K562 (cell line): Measurements from ENCODE around the gene SOCS2. TPM values are rescaled to one million over a fixed set of nuclear protein-coding genes. Genes with fewer than 3 reads are reported as not detected.
A peak's percentile ranks its signal among the peaks of the same experiment; 100 is the strongest.

ENCODE experiments used
- ATAC-seq: fragments of 200-7000 bp; cut with Tn5 transposase; 3 replicates; pipeline ENCODE4 v1.9.1; 2020; ENCODE audit warnings: moderate library complexity
- BruUV-seq: library from RNA; stranded (reverse); fragments of 400-500 nt; replicated peaks from 2 replicates; lab custom pipeline; 2021; lab: Mats Ljungman, UMichigan
- CTCF ChIA-PET: fragments of 300-600 bp; formaldehyde crosslinking; extraction: SDS; loops from one replicate; lab custom pipeline; 2021; ENCODE audit warnings: low intra/inter-chr PET ratio; lab: Yijun Ruan, JAX
- POLR2A ChIA-PET: fragments of 300-600, 350-650 bp; sonication (Branson Sonifier 250); formaldehyde crosslinking; extraction: SDS; loops from one replicate; lab custom pipeline; 2021; ENCODE audit warnings: antibody characterized with exemption, inconsistent platforms; lab: Yijun Ruan, JAX
- DNase-seq, 4 experiments: peaks; one replicate each; pipeline versions ENCODE4 v3.0.0 to v3.0.0-alpha.2; 2011 to 2018; ENCODE audit warnings: low spot score in 3 of 4, mixed read lengths in 3 of 4; ENCODE audit errors: extremely low read depth in 1 of 4
- FAIRE-seq: peaks from 2 replicates; lab custom pipeline; 2011; peaks lifted over from hg19 to GRCh38; lab: Jason Lieb, UNC
- H2AFZ ChIP-seq: 2 replicates; pipeline ENCODE4 v1.6.0; 2011; ENCODE audit warnings: low read depth, low read length, control low read depth, inconsistent platforms
- H3K27ac ChIP-seq: fragments of 200-600 bp; 3 replicates; pipeline ENCODE4 v1.8.0; 2011; ENCODE audit warnings: low read depth, mild to moderate bottlenecking, control low read depth, inconsistent platforms, low read length, moderate library complexity, mixed read lengths; ENCODE audit errors: extremely low read depth
- H3K27me3 ChIP-seq, 2 experiments: fragments of 300-600 bp in 1 of 2; 2 replicates in 1 of 2; 3 replicates in 1 of 2; pipeline versions ENCODE4 v1.6.0 to v1.8.0; 2011; ENCODE audit warnings: inconsistent platforms in 2 of 2, low read length in 2 of 2, mild to moderate bottlenecking in 1 of 2, mixed read lengths in 1 of 2, moderate library complexity in 1 of 2; ENCODE audit not compliant: control insufficient read depth in 2 of 2, insufficient read depth in 2 of 2
- H3K36me3 ChIP-seq: fragments of 300-600 bp; 3 replicates; pipeline ENCODE4 v1.8.0; 2011; ENCODE audit warnings: mild to moderate bottlenecking, low read length, inconsistent platforms; ENCODE audit not compliant: control insufficient read depth, insufficient read depth
- H3K4me1 ChIP-seq, 2 experiments: fragments of 200-600 bp in 1 of 2; replicated peaks in 1 of 2; 2 replicates in 1 of 2; 3 replicates in 1 of 2; pipeline versions ENCODE4 v1.5.1 to v1.8.0; 2011; ENCODE audit warnings: inconsistent platforms in 2 of 2, low read length in 2 of 2, mild to moderate bottlenecking in 1 of 2, mixed read lengths in 1 of 2, moderate library complexity in 1 of 2; ENCODE audit not compliant: control insufficient read depth in 2 of 2, insufficient read depth in 2 of 2
- H3K4me2 ChIP-seq: 2 replicates; pipeline ENCODE4 v1.6.1; 2011; ENCODE audit warnings: low read length, control low read depth, inconsistent platforms, mixed read lengths; ENCODE audit not compliant: insufficient read depth
- H3K4me3 ChIP-seq: fragments of 200-600 bp; sonication (generic), shearing (Covaris generic); 2 replicates; pipeline ENCODE4 v1.5.1; 2016; ENCODE audit warnings: control low read depth, inconsistent platforms
- H3K79me2 ChIP-seq: fragments of 200-600 bp; 3 replicates; pipeline ENCODE4 v1.8.0; 2011; ENCODE audit warnings: low read length, inconsistent platforms; ENCODE audit not compliant: control insufficient read depth, insufficient read depth
- H3K9ac ChIP-seq, 2 experiments: 2 replicates each; pipeline versions ENCODE4 v1.6.0 to v1.6.1; 2011; ENCODE audit warnings: low read depth in 2 of 2, low read length in 2 of 2, control low read depth in 1 of 2, inconsistent platforms in 1 of 2, mild to moderate bottlenecking in 1 of 2, mixed read lengths in 1 of 2; ENCODE audit not compliant: insufficient read depth in 1 of 2
- H3K9me1 ChIP-seq: one replicate; pipeline ENCODE4 v1.6.0; 2011; ENCODE audit warnings: inconsistent platforms, mild to moderate bottlenecking, low read length, moderate library complexity; ENCODE audit not compliant: control insufficient read depth, insufficient read depth
- H3K9me3 ChIP-seq: replicated peaks from 2 replicates; pipeline ENCODE4 v1.5.1; 2011; ENCODE audit warnings: low read depth, low read length, inconsistent platforms; ENCODE audit not compliant: control insufficient read depth, insufficient read depth
- H4K20me1 ChIP-seq: replicated peaks from 2 replicates; pipeline ENCODE4 v1.6.1; 2011; ENCODE audit warnings: low read length, inconsistent platforms, mixed read lengths; ENCODE audit not compliant: control insufficient read depth, insufficient read depth
- SPI1 ChIP-seq: IDR thresholded peaks from 2 replicates; pipeline ENCODE4 v1.6.1; 2011; ENCODE audit warnings: low read depth, low read length, control low read depth, borderline replicate concordance
- SRSF3 ChIP-seq: fragments of 200-400 bp; formaldehyde crosslinking; IDR thresholded peaks from 2 replicates; pipeline ENCODE4 v1.6.1; 2016; ENCODE audit warnings: mild to moderate bottlenecking, low read length, moderate library complexity; ENCODE audit not compliant: insufficient read depth
- ZBTB7A ChIP-seq: IDR thresholded peaks from 2 replicates; pipeline ENCODE4 v1.6.1; 2011; ENCODE audit warnings: low read depth, mild to moderate bottlenecking, low read length, moderate library complexity, borderline replicate concordance; ENCODE audit not compliant: control insufficient read depth
- WGBS: fragments of 100-300 bp; shearing (Covaris generic); methylation state at CpG from one replicate; pipeline ENCODE4 v1.1.6; 2016; ENCODE audit warnings: low coverage, mixed read lengths; ENCODE audit not compliant: insufficient coverage; ENCODE audit errors: missing lambda C conversion rate; 5-methylcytosine and 5-hydroxymethylcytosine counted together
- in situ Hi-C: fragments of 300-500 bp; cut with MboI; formaldehyde crosslinking; loops from 4 replicates; pipeline ENCODE4 v1.15.0; 2018; ENCODE audit warnings: inconsistent platforms, mixed read lengths
- intact Hi-C: fragments of 100-400 bp; cut with micrococcal nuclease; formaldehyde crosslinking; loops from 2 replicates; pipeline ENCODE4 v1.14.2; 2022
- polyA plus RNA-seq, 8 experiments: library from polyadenylated mRNA; depleted of rRNA in 4 of 8; stranded (reverse) in 5 of 8; unstranded in 3 of 8; fragments of >200 nt; fragmentation: Nextera tagmentation in 2 of 8; fragmentation: Illumina TruSeq in 1 of 8; extraction: Ambion mirVana in 2 of 8; extraction: Trizol in 1 of 8; gene quantifications; 2 replicates each; pipeline versions ENCODE4 v1.2.1 to v1.2.3, GENCODE V29; 2011 to 2014; ENCODE audit warnings: inconsistent platforms in 1 of 8, missing spikeins in 1 of 8
- total RNA-seq, 7 experiments: library from RNA; depleted of rRNA in 6 of 7; stranded (reverse); fragments of >200 nt in 6 of 7; fragmentation: Illumina TruSeq in 2 of 7; extraction: Trizol in 2 of 7; gene quantifications; 2 replicates each; pipeline versions ENCODE4 v1.2.1 to v1.2.3, GENCODE V29; 2011 to 2021; ENCODE audit warnings: low replicate concordance in 1 of 7
- TF ChIP-seq, protein P1 (sequence below): IDR thresholded peaks from 3 replicates; pipeline ENCODE4 v1.6.1; 2011; ENCODE audit warnings: borderline replicate concordance, mild to moderate bottlenecking; ENCODE audit not compliant: insufficient read length, insufficient read depth

SOCS2 gene
- total and polyA plus RNA-seq, 9 of the 15 experiments (the other 6 are each of a cell fraction or from before 2014, with no cell fraction given) = 37.0 to 162 (median 98.7) TPM

DNA sequence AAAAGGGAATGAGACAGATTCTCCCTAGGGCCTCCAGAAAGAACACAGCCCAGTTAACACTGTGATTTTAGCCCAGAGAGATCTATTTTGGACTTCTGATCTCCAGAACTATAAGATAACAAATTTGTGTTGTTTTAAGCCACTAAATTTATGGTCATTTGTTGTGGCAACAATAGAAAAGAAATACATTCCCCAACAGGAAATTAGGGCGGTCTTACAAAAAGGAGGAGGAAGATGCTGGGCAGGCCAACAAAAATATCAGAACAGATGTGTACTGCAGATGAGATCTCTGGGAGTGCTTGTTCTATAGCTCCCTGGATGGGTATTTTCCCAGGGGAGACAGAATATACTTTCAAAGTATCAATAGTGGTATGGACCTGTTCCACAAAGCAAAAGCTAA, 32.0 kb upstream of the SOCS2 start:
- Histone ChIP-seq H3K27me3 (no peaks in the 10 kb centered on the region), H3K4me2 (no peak overlapping the region), H3K4me1 (no peaks in the 10 kb centered on the region; a peak in 2 of 5 replicates), H3K36me3 (no peaks in the 10 kb centered on the region), H3K79me2 (no peaks in the 10 kb centered on the region), H3K9ac (no peak overlapping the region), H3K27ac (no peak overlapping the region), H3K4me3 (no peak overlapping the region)
- DNase-seq = no peak
- no peak for FAIRE-seq
- ATAC-seq = no peak
- BruUV-seq = no TSS peak
- no peak for TF ChIP-seq SRSF3
- TF ChIP-seq, protein P1, sequence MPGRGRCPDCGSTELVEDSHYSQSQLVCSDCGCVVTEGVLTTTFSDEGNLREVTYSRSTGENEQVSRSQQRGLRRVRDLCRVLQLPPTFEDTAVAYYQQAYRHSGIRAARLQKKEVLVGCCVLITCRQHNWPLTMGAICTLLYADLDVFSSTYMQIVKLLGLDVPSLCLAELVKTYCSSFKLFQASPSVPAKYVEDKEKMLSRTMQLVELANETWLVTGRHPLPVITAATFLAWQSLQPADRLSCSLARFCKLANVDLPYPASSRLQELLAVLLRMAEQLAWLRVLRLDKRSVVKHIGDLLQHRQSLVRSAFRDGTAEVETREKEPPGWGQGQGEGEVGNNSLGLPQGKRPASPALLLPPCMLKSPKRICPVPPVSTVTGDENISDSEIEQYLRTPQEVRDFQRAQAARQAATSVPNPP = no peak
- TF ChIP-seq, all 486 proteins: peak for 0
- no peaks in the 10 kb centered on the region for H3K9me3 ChIP-seq
- in situ Hi-C loops (loop anchor here (25.0 kb wide), 1 partner anchor 997 kb away; no protein-coding TSS in a partner anchor), intact Hi-C loops (no loop called here)
- CTCF ChIA-PET = no interaction called here
- 60% methylated on average over 1 of the region's 1 CpG for WGBS
- no peak overlapping the region for H2AFZ ChIP-seq
- POLR2A ChIA-PET = interaction anchor here (0.5 to 0.6 kb wide), 2 partner anchors 149 to 509 kb away, joined by 3 read pairs; no protein-coding TSS in a partner anchor
- H3K9me1 ChIP-seq = no peaks in the 10 kb centered on the region
- H4K20me1 ChIP-seq = no peaks in the 10 kb centered on the region

GRCh38 chr12:93541578-93542225, 30.8 kb upstream of the SOCS2 start:
- BruUV-seq = no TSS peak
- Histone ChIP-seq H3K9ac (no peak overlapping the region), H3K4me1 (no peaks in the 10 kb centered on the region; a peak in 2 of 5 replicates), H3K79me2 (no peaks in the 10 kb centered on the region), H4K20me1 (no peaks in the 10 kb centered on the region), H3K9me3 (no peaks in the 10 kb centered on the region), H3K36me3 (no peaks in the 10 kb centered on the region), H3K27me3 (no peaks in the 10 kb centered on the region), H3K4me3 (no peak overlapping the region), H3K27ac (no peak overlapping the region)
- DNase-seq (no peak), ATAC-seq (no peak)
- intact Hi-C loops = no loop called here
- POLR2A ChIA-PET = no interaction called here
- in situ Hi-C loops = loop anchor here (25.0 kb wide), 1 partner anchor 996 kb away; no protein-coding TSS in a partner anchor
- TF ChIP-seq ZBTB7A (no peak), SPI1 (0 out of 2 replicates have a peak, but pooled peaks have one; percentile 11)
- TF ChIP-seq, all 486 proteins: peak for 1
- WGBS = 18% methylated on average over 4 of the region's 4 CpGs
- no peak for FAIRE-seq
- Histone ChIP-seq H3K9me1 (no peaks in the 10 kb centered on the region), H2AFZ (no peak overlapping the region), H3K4me2 (no peak overlapping the region)
- CTCF ChIA-PET = interaction anchor here (0.6 kb wide), 1 partner anchor 1993 kb away, joined by 6 read pairs; no protein-coding TSS in a partner anchor
